HepG2 (cell line): ENCODE results near the gene PIM1. TPM values are rescaled to one million over a fixed set of nuclear protein-coding genes. Genes with fewer than 3 reads are reported as not detected.

Experiments used
- ATAC-seq: fragments of 200-7000 bp; cut with Tn5 transposase; 3 replicates; pipeline ENCODE4 v1.9.1; 2020; ENCODE audit warnings: mild to moderate bottlenecking, moderate library complexity
- BruUV-seq: library from RNA; stranded (reverse); fragments of 400-500 nt; replicated peaks from 2 replicates; lab custom pipeline; 2021; lab: Mats Ljungman, UMichigan
- CTCF ChIA-PET: fragments of 300-600 bp; formaldehyde crosslinking; extraction: SDS; loops from one replicate; lab custom pipeline; 2021; ENCODE audit warnings: low total read pairs, inconsistent platforms, low intra/inter-chr PET ratio; lab: Yijun Ruan, JAX
- POLR2A ChIA-PET: fragments of 350-600 bp; sonication (Branson Sonifier 250); formaldehyde crosslinking; loops from one replicate; lab custom pipeline; 2020; ENCODE audit warnings: antibody characterized with exemption, inconsistent platforms; lab: Yijun Ruan, JAX
- DNase-seq: peaks from one replicate; pipeline ENCODE4 v3.0.0-alpha.2; 2015; ENCODE audit warnings: low spot score
- FAIRE-seq: peaks from 3 replicates; lab custom pipeline; 2011; peaks lifted over from hg19 to GRCh38; lab: Jason Lieb, UNC
- H2AFZ ChIP-seq: one replicate; pipeline ENCODE4 v1.6.1; 2011; ENCODE audit warnings: low read length, inconsistent platforms
- H3K27ac ChIP-seq: fragments of 300-600 bp; 3 replicates; pipeline ENCODE4 v1.8.0; 2011; ENCODE audit warnings: mixed run types, mild to moderate bottlenecking, mixed read lengths, low read length, inconsistent platforms; ENCODE audit not compliant: insufficient read depth; ENCODE audit errors: extremely low read length
- H3K27me3 ChIP-seq, 2 experiments: fragments of 200-600 bp in 1 of 2; 2 replicates in 1 of 2; 3 replicates in 1 of 2; pipeline versions ENCODE4 v1.6.0 to v1.8.0; 2011; ENCODE audit warnings: low read length in 2 of 2, mild to moderate bottlenecking in 2 of 2, moderate library complexity in 2 of 2, inconsistent platforms in 1 of 2; ENCODE audit not compliant: insufficient read depth in 2 of 2, control insufficient read depth in 1 of 2
- H3K36me3 ChIP-seq, 2 experiments: fragments of 200-600 bp in 1 of 2; replicated peaks in 1 of 2; 2 replicates in 1 of 2; 3 replicates in 1 of 2; pipeline versions ENCODE4 v1.5.1 to v1.8.0; 2011; ENCODE audit warnings: low read length in 2 of 2, inconsistent platforms in 1 of 2; ENCODE audit not compliant: insufficient read depth in 2 of 2, control insufficient read depth in 1 of 2
- H3K4me1 ChIP-seq: 2 replicates; pipeline ENCODE4 v1.5.1; 2012; ENCODE audit warnings: low read length, inconsistent platforms; ENCODE audit not compliant: insufficient read depth
- H3K4me2 ChIP-seq: 2 replicates; pipeline ENCODE4 v1.6.0; 2011; ENCODE audit warnings: low read depth, low read length, inconsistent platforms
- H3K4me3 ChIP-seq, 3 experiments: fragments of 200-600 bp in 1 of 3; sonication (generic), shearing (Covaris generic) in 1 of 3; replicated peaks in 1 of 3; 2 replicates each; pipeline ENCODE4 v1.5.1; 2011 to 2016; ENCODE audit warnings: low read length in 3 of 3, inconsistent platforms in 2 of 3, low read depth in 2 of 3, mild to moderate bottlenecking in 2 of 3, control low read depth in 1 of 3, mixed read lengths in 1 of 3; ENCODE audit not compliant: insufficient read depth in 1 of 3
- H3K79me2 ChIP-seq: one replicate; pipeline ENCODE4 v1.6.1; 2011; ENCODE audit warnings: low read length, inconsistent platforms; ENCODE audit not compliant: insufficient read depth
- H3K9ac ChIP-seq: 2 replicates; pipeline ENCODE4 v1.6.0; 2011; ENCODE audit warnings: mild to moderate bottlenecking, low read depth, low read length, inconsistent platforms; ENCODE audit not compliant: insufficient read depth
- H3K9me3 ChIP-seq: 2 replicates; pipeline ENCODE4 v1.5.1; 2012; ENCODE audit warnings: mild to moderate bottlenecking, low read length
- H4K20me1 ChIP-seq: 2 replicates; pipeline ENCODE4 v1.6.0; 2011; ENCODE audit warnings: inconsistent platforms, mild to moderate bottlenecking, low read length, moderate library complexity; ENCODE audit not compliant: insufficient read depth
- CREB1 ChIP-seq, 2 experiments: fragments of 450-650 bp in 1 of 2; IDR thresholded peaks; 2 replicates each; pipeline ENCODE4 v1.6.1; 2016 to 2017; ENCODE audit warnings: control low read depth in 1 of 2, mild to moderate bottlenecking in 1 of 2, missing compliant biosample characterization in 1 of 2, missing genetic modification characterization in 1 of 2
- EEA1 ChIP-seq: sonication (generic); formaldehyde crosslinking; IDR thresholded peaks from 2 replicates; pipeline ENCODE4 v1.5.1; 2020; ENCODE audit warnings: mild to moderate bottlenecking, missing genetic modification reagents, borderline replicate concordance
- IKZF5 ChIP-seq: IDR thresholded peaks from 2 replicates; pipeline ENCODE4 v1.6.1; 2018; ENCODE audit warnings: missing genetic modification reagents, mild to moderate bottlenecking, missing compliant biosample characterization
- MLLT10 ChIP-seq: sonication (generic); formaldehyde crosslinking; IDR thresholded peaks from 2 replicates; pipeline ENCODE4 v1.4.0; 2020; ENCODE audit warnings: missing genetic modification reagents
- NFIB ChIP-seq: sonication (generic); formaldehyde crosslinking; IDR thresholded peaks from 2 replicates; pipeline ENCODE4 v1.9.0; 2021; ENCODE audit warnings: missing genetic modification reagents, mild to moderate bottlenecking, borderline replicate concordance
- RXRB ChIP-seq: IDR thresholded peaks from 2 replicates; pipeline ENCODE4 v1.6.1; 2016; ENCODE audit warnings: borderline replicate concordance, missing genetic modification reagents, missing compliant biosample characterization
- SIX1 ChIP-seq: sonication (generic); formaldehyde crosslinking; IDR thresholded peaks from 2 replicates; pipeline ENCODE4 v1.4.0; 2020; ENCODE audit warnings: missing genetic modification reagents, borderline replicate concordance
- SMC3 ChIP-seq: IDR thresholded peaks from 2 replicates; pipeline ENCODE4 v1.6.1; 2011; ENCODE audit warnings: low read length, improper control_type of control experiment
- SOX13 ChIP-seq, 3 experiments: fragments of 450-650 bp in 1 of 3; sonication (generic) in 1 of 3; formaldehyde crosslinking in 1 of 3; IDR thresholded peaks in 2 of 3; conservative IDR thresholded peaks in 1 of 3; 2 replicates each; pipeline versions ENCODE4 v1.5.0 to v1.6.1; 2016 to 2020; ENCODE audit warnings: antibody characterized with exemption in 1 of 3, mild to moderate bottlenecking in 1 of 3, missing compliant biosample characterization in 1 of 3, missing genetic modification reagents in 1 of 3, moderate library complexity in 1 of 3
- STAG1 ChIP-seq: sonication (generic); formaldehyde crosslinking; IDR thresholded peaks from 2 replicates; pipeline ENCODE4 v1.4.0; 2020; ENCODE audit warnings: missing genetic modification reagents
- TEF ChIP-seq: sonication (generic); formaldehyde crosslinking; IDR thresholded peaks from 2 replicates; pipeline ENCODE4 v1.5.0; 2020; ENCODE audit warnings: missing genetic modification reagents
- ZFAT ChIP-seq: sonication (generic); formaldehyde crosslinking; conservative IDR thresholded peaks from 2 replicates; pipeline ENCODE4 v1.8.1; 2023; ENCODE audit warnings: missing genetic modification reagents, inconsistent platforms
- ZNF350 ChIP-seq: sonication (generic); formaldehyde crosslinking; IDR thresholded peaks from 2 replicates; pipeline ENCODE4 v1.4.0; 2020; ENCODE audit warnings: mild to moderate bottlenecking, low read depth, missing genetic modification reagents, borderline replicate concordance
- ZNF576 ChIP-seq: sonication (generic); formaldehyde crosslinking; IDR thresholded peaks from 2 replicates; pipeline ENCODE4 v1.4.0; 2020; ENCODE audit warnings: mild to moderate bottlenecking, missing genetic modification reagents
- ZNF740 ChIP-seq: sonication (generic); formaldehyde crosslinking; IDR thresholded peaks from 2 replicates; pipeline ENCODE4 v1.4.0; 2020; ENCODE audit warnings: missing genetic modification reagents
- ZNF839 ChIP-seq: sonication (generic); formaldehyde crosslinking; IDR thresholded peaks from 2 replicates; pipeline ENCODE4 v1.4.0; 2020; ENCODE audit warnings: missing genetic modification reagents, mild to moderate bottlenecking, borderline replicate concordance
- ZSCAN9 ChIP-seq: IDR thresholded peaks from 2 replicates; pipeline ENCODE4 v1.6.1; 2016; ENCODE audit warnings: borderline replicate concordance
- WGBS: methylation state at CpG from one replicate; pipeline ENCODE4 v1.1.6; 2017; ENCODE audit warnings: low lambda C conversion rate; 5-methylcytosine and 5-hydroxymethylcytosine counted together
- in situ Hi-C: cut with HindIII; loops from 2 replicates; pipeline ENCODE4 v1.10.0; 2017; ENCODE audit warnings: low pct_unique_long_range_greater_than_20kb; ENCODE audit not compliant: extremely low pct_ligation_motif_present
- intact Hi-C: fragments of 100-400 bp; cut with micrococcal nuclease; formaldehyde crosslinking; loops from one replicate; pipeline ENCODE4 v1.10.0; 2022; ENCODE audit not compliant: unreplicated experiment
- polyA plus RNA-seq, 8 experiments: library from polyadenylated mRNA; depleted of rRNA in 3 of 8; stranded (reverse) in 7 of 8; unstranded in 1 of 8; fragments of >200 nt; fragmentation: Illumina TruSeq in 4 of 8; extraction: Trizol in 4 of 8; gene quantifications; 2 replicates each; pipeline versions ENCODE4 v1.2.1 to v1.2.3, GENCODE V29; 2011 to 2016; ENCODE audit warnings: low read depth in 4 of 8, missing spikeins in 1 of 8, mixed read lengths in 1 of 8; ENCODE audit not compliant: insufficient read depth in 1 of 8
- total RNA-seq, 5 experiments: library from RNA; depleted of rRNA; stranded (reverse); fragments of >200 nt; fragmentation: Illumina TruSeq; extraction: Trizol; gene quantifications; 2 replicates each; pipeline ENCODE4 v1.2.3, GENCODE V29; 2016; ENCODE audit warnings: low read depth in 1 of 5

The PIM1 gene
- total and polyA plus RNA-seq, 2 of the 13 experiments (the other 11 are each of a cell fraction or from before 2014, with no cell fraction given) = 29.4 to 117 TPM

- TF ChIP-seq SOX13 (IDR thresholded peaks at IDR 0.05) = no peak
- TF ChIP-seq SOX13 (CRISPR knock-in tag; conservative IDR thresholded peaks at IDR 0.05 in 1 of 2, IDR thresholded peaks at IDR 0.05 in 1 of 2) = no peak; a peak in 1 of 4 replicates
- no peak for TF ChIP-seq EEA1 (CRISPR knock-in tag)
- no peak for TF ChIP-seq NFIB (CRISPR knock-in tag)
- TF ChIP-seq ZNF350 (CRISPR knock-in tag) = no peak
- TF ChIP-seq SIX1 (CRISPR knock-in tag) = no peak
- no peak for TF ChIP-seq ZSCAN9 (CRISPR knock-in tag)
- no peak for TF ChIP-seq ZNF839 (CRISPR knock-in tag)
- TF ChIP-seq ZNF740 (CRISPR knock-in tag) = no peak
Measured at GRCh38 chr6:37176268-37177076, 6.5 kb downstream of the PIM1 start (continued).

GRCh38 chr6:37177077-37177934 lies 7.4 kb downstream of the PIM1 start:
- H3K9ac ChIP-seq = no peak overlapping the region
- H3K79me2 ChIP-seq = peaks cover 17% of the 10 kb centered on the region
- no peak overlapping the region for H3K4me3 ChIP-seq
- DNase-seq = no peak
- no peaks in the 10 kb centered on the region; a peak in 1 of 5 replicates for H3K27me3 ChIP-seq
- WGBS = 52% methylated on average over 10 of the region's 10 CpGs
- no peaks in the 10 kb centered on the region for H3K9me3 ChIP-seq
- H2AFZ ChIP-seq = no peak overlapping the region
- no peak overlapping the region for H3K27ac ChIP-seq
- ChIA-PET CTCF (interaction anchor here (1.2 to 1.3 kb wide), 2 partner anchors 126 to 159 kb away, joined by 4 read pairs; no protein-coding TSS in a partner anchor), POLR2A (interaction anchor here (0.9 to 3.4 kb wide), 8 partner anchors 16 to 158 kb away, joined by 3 to 35 read pairs (median 10); no protein-coding TSS in a partner anchor)
- H3K36me3 ChIP-seq = peaks cover 17 to 31% of the 10 kb centered on the region in 2 experiments
- no peak overlapping the region for H3K4me2 ChIP-seq
- intact Hi-C loops = no loop called here
- peaks cover 42% of the 10 kb centered on the region for H4K20me1 ChIP-seq
- BruUV-seq = no TSS peak
- no peak for FAIRE-seq
- H3K4me1 ChIP-seq = peaks cover 24% of the 10 kb centered on the region
- in situ Hi-C loops = loop anchor here (10.0 kb wide), 1 partner anchor 153 kb away; no protein-coding TSS in a partner anchor
- ATAC-seq = peak; percentile 73
- TF ChIP-seq CREB1 (IDR thresholded peaks at IDR 0.05) (no peak), CREB1 (CRISPR knock-in tag; IDR thresholded peaks at IDR 0.05) (no peak), TEF (CRISPR knock-in tag) (no peak), ZNF576 (no peak), RXRB (CRISPR knock-in tag) (peak; percentile 19; the same call in 1 of the 2 replicates), SMC3 (peak; percentile 1; the same call in 1 of the 2 replicates), STAG1 (CRISPR knock-in tag) (peak; percentile 54), MLLT10 (CRISPR knock-in tag) (no peak), ZFAT (CRISPR knock-in tag) (no peak), IKZF5 (CRISPR knock-in tag) (0 out of 2 replicates have a peak, but pooled peaks have one; percentile 17)
